AG04449 (cell line): ENCODE measurements around the gene SLC9A6.

ENCODE experiments used
- CTCF ChIA-PET: fragments of 350-600 bp; formaldehyde crosslinking; extraction: SDS; loops from one replicate; lab custom pipeline; 2021; ENCODE audit warnings: antibody characterized with exemption; lab: Yijun Ruan, JAX
- POLR2A ChIA-PET: fragments of 400-600, 350-600 bp; formaldehyde crosslinking; extraction: SDS; loops from one replicate; lab custom pipeline; 2020; ENCODE audit warnings: antibody characterized with exemption, inconsistent platforms; lab: Yijun Ruan, JAX
- DNase-seq: peaks from one replicate; pipeline ENCODE4 v3.0.0-alpha.2; 2010; ENCODE audit warnings: low read depth, low spot score
- H3K4me3 ChIP-seq: 2 replicates; pipeline ENCODE4 v1.5.1; 2011; ENCODE audit warnings: low read depth, mild to moderate bottlenecking, control low read depth, low read length
- TF ChIP-seq, protein P1 (sequence below): IDR thresholded peaks from one replicate; pipeline ENCODE4 v1.5.1; 2011; ENCODE audit warnings: mild to moderate bottlenecking, moderate library complexity, low read length, control low read depth, inconsistent platforms; ENCODE audit not compliant: insufficient read depth; ENCODE audit errors: missing control alignments

Gene SLC9A6

DNA sequence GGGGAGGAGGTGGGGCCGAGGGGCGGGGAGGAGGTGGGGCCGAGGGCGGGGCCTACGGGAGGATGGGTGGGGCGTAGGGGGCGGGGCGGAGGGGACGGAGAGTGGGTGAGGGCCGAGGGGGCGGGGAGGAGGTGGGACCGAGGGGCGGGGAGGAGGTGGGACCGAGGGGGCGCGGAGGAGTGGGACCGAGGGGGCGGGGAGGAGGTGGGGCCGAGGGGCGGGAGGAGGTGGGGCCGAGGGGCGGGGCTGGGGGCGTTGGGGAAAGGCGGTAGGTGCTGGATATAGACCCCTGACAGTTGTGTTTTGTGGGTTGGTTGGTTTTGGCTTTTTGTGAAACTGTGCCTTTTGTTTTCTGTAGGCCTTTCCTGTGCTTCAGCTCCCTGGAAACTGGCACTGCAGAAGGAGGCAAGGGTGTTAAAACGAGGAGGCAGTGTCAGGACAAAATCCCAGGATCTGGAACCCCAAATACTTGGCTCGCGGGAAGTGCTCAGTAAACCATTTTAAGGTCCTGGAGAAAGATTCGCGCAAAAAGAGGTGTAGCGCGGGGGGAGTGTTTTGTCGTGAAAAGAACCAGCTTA, 10.9 kb upstream of the SLC9A6 start:
- no peak for DNase-seq
- CTCF ChIA-PET = interaction anchor here (1.6 kb wide), 1 partner anchor 10 kb away, joined by 6 read pairs; the partner anchor contains the start of gene SLC9A6
- POLR2A ChIA-PET = interaction anchor here (1.2 kb wide), 1 partner anchor 10 kb away, joined by 3 read pairs; no protein-coding TSS in a partner anchor
- TF ChIP-seq, protein P1, sequence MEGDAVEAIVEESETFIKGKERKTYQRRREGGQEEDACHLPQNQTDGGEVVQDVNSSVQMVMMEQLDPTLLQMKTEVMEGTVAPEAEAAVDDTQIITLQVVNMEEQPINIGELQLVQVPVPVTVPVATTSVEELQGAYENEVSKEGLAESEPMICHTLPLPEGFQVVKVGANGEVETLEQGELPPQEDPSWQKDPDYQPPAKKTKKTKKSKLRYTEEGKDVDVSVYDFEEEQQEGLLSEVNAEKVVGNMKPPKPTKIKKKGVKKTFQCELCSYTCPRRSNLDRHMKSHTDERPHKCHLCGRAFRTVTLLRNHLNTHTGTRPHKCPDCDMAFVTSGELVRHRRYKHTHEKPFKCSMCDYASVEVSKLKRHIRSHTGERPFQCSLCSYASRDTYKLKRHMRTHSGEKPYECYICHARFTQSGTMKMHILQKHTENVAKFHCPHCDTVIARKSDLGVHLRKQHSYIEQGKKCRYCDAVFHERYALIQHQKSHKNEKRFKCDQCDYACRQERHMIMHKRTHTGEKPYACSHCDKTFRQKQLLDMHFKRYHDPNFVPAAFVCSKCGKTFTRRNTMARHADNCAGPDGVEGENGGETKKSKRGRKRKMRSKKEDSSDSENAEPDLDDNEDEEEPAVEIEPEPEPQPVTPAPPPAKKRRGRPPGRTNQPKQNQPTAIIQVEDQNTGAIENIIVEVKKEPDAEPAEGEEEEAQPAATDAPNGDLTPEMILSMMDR = no peak
- H3K4me3 ChIP-seq = peak overlapping the region; percentile 49

DNA sequence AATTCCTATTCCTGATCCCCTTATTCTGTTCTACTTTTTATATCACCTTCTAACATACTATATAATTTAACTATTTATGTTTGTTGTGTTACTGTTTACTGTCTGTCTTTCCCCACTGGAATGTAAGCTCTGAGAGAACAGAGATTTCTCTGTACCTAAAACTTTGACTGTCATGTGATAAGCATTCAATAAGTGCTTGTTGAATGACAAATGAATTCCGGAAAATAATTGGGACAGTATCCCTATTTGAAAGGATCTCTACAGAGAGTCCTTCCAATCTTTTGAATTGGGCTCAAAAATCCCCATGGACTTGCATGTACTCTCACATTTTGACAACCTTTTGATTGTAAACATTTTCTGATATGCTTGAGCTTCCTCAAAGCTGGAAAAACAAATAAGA, 9.8 kb upstream of the SLC9A6 start:
- H3K4me3 ChIP-seq = no peak overlapping the region
- POLR2A ChIA-PET = no interaction called here
- CTCF ChIA-PET = no interaction called here
- DNase-seq = no peak
- TF ChIP-seq, protein P1 = no peak

DNA sequence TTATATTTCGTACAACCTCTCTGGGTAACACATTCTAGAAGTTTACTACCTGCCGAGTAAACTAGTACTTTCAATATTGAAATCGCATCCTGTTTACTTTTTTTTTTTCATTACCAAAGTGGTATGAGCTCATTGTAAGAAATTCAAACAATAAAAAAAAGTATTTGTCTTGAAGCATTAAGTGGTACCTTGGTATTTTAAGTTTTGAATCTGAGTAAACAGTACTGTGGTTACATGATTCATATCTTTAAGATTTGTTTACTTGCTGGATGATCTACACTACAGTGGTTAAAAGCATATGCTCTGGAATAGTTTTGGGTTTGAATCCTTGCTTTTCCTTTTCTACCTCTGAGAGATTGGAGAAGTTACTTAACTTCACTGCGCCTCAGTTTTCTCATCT, 7.6 kb upstream of the SLC9A6 start:
- DNase-seq = no peak
- TF ChIP-seq, protein P1 = no peak
- no peak overlapping the region for H3K4me3 ChIP-seq
- ChIA-PET CTCF (no interaction called here), POLR2A (no interaction called here)

DNA sequence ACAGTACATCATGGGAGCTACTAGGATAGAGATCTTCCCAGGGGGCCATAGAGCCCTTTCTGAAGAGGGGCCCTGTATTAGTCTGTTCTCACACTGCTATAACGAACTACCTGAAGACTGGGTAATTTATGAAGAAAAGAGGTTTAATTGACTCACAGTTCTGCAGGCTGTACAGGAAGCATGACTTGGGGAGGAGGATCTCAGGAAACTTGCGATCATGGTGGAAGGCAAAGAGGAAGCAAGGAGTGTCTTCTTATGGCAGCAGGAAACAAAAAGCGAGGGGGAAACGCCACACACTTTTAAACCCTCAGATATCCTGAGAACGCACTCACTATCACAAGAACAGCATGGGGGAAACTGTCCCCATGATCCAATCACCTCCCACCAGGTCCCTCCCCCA, 4.2 kb upstream of the SLC9A6 start:
- TF ChIP-seq, protein P1 = no peak
- ChIA-PET POLR2A (no interaction called here), CTCF (no interaction called here)
- DNase-seq = no peak
- H3K4me3 ChIP-seq = no peak overlapping the region

DNA sequence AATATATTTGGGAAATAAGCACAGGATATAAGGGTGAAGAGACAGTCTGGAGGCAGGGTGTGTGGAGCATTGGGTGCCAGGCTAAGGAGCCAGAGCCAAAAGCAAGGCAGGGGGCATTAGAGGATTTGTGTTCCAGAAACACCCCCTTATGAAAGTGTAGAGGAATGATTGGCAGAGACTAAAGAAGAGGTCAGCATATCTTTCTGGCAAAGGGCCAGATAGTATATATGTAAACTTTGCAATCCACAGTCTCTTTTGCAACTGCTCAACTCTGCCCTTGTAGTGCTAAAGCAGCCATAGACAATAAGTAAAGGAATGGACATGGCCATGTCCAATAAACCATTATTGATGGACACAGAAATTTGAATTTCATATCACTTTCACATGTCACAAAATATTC, 3.6 kb upstream of the SLC9A6 start:
- DNase-seq = no peak
- ChIA-PET CTCF (no interaction called here), POLR2A (no interaction called here)
- no peak overlapping the region for H3K4me3 ChIP-seq
- TF ChIP-seq, protein P1 = no peak

DNA sequence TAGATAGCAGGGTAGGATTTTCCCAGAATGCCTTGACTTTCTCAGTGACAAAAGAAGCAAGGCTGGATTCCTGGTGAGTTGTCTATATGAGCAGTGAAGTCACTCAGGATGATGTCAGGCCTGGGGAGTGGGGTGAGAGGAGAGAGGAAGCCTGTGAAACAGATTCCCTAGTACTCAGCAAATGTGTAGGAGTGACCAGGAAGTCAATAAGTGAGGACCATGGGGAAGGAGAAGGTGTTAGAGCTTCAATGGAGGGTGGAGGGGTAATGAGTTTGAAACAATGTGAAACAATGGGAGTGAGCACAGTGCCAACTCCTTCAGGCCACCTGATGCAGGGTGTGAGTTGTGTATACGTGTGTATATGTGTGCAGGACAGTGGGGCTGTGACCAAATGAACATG, 2.4 kb upstream of the SLC9A6 start:
- no peak overlapping the region for H3K4me3 ChIP-seq
- DNase-seq = no peak
- POLR2A ChIA-PET = no interaction called here
- CTCF ChIA-PET = no interaction called here
- TF ChIP-seq, protein P1 = no peak
